Activated CD8-positive, alpha-beta memory T cell treated with anti-CD3 and anti-CD28 coated beads, Interleukin-2, amount 50 U/mL, for 24 hours (primary cell): ENCODE measurements around the gene TPK1.
A peak's percentile ranks its signal among the peaks of the same experiment; 100 is the strongest.
"Not testable (repeated sequence)": the region's sequence is repeated elsewhere in the genome, so short reads cannot be mapped to it uniquely, and the experiment has no call there.

Experiments used
- DNase-seq: peaks from one replicate; pipeline ENCODE4 v3.0.0-alpha.2; 2020; ENCODE audit errors: extremely low read depth

Gene TPK1

GRCh38 chr7:144474800-144475615 is 360.8 kb downstream of the TPK1 start:
- DNase-seq = no peak

- DNase-seq = no peak
Measured at GRCh38 chr7:144474363-144474762, 361.5 kb downstream of the TPK1 start.

GRCh38 chr7:144473908-144474307 is 361.9 kb downstream of the TPK1 start:
- DNase-seq = no peak

GRCh38 chr7:144470078-144470477 is 365.8 kb downstream of the TPK1 start:
- no peak for DNase-seq

DNA sequence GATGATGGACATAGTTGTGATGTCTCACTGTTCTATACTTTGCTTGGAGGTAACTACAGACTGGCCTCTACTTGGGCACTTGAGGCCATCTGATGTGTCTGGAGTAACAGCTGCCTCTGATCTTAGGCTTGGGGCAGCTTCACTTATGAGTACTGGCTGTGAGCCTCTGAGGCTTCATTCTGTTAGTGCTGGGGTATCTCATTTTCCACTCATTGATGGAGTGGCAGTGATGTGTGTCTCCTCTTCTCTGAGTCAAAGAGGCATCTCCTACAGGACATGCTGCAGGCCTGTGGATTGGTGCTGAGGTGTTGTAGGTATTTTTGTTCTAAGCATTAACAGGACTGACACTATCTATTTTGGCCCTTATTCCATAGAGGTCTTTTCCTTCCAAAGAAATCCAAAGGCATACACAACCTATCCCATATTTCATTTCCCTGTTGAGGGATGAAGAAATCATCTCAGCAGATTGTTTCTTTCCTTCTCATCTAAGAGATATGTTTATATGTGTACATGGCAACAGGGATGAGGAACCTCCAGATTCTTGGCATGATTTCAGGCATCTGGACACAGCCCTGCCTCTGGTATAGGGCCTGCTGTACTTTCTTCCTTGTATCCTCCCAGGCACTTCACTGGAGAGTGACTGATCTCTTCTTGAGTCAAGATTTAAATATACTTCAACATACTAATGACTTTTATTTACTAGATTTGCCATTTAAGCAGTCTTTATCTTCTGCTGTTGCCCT is 366.7 kb downstream of the TPK1 start:
- DNase-seq = no peak

GRCh38 chr7:144459635-144460034 is 376.2 kb downstream of the TPK1 start:
- no peak for DNase-seq

GRCh38 chr7:144455040-144455404 is 380.8 kb downstream of the TPK1 start:
- no peak for DNase-seq

DNA sequence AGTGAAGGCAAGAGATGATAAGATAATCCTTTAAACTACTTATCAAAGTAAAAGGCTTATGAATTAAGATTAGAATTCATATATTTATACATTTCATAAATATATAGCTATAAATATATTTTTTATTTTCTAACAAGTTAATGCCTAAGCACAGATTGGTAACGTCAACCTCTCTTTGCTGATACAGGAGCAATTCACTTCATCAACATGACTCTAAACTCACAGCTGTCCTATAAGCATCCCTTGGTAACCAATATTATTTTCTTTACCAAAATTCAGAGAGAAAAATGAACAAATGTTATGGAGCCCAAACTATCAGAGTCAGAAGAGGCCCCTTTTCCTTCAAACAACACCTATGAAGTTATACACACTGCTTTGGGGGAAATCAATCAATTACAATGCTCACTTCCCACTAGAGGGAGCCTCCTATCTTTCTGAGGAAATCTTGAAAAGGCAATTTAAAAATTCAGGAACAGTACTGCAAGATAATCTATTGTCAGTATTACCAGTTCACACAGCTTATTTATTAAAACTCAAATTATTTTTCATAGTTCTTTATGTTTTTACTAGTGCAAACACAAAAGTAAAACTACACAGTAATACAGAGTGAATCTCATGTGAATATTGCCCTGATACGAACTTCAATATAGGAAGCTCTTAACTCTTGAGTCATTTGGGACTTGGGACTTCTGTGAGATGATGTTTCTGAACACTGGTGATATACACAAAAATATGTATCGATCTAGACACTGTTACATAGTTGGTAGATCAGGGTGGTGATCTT is 381.4 kb downstream of the TPK1 start:
- no peak for DNase-seq

GRCh38 chr7:144452064-144452463 is 383.8 kb downstream of the TPK1 start:
- DNase-seq = no peak

DNA sequence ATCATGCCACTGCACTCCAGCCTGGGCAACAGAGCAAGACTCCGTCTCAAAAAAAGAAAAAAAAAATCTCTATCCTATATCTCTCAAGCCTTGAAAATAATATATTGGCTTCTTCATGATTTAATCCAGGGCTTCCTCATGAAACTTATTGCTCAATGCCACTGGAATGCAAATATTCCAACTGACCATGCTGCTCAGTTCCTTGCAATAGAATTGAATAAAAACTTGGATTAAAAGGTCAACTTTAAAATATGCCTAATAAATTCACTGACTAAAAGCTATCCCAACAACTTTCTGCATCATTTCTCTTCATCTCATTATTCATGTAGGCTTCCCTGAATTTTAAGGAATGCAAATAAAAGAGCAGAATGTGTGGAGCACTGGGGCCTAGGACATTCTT is 390.3 kb downstream of the TPK1 start:
- no peak for DNase-seq

DNA sequence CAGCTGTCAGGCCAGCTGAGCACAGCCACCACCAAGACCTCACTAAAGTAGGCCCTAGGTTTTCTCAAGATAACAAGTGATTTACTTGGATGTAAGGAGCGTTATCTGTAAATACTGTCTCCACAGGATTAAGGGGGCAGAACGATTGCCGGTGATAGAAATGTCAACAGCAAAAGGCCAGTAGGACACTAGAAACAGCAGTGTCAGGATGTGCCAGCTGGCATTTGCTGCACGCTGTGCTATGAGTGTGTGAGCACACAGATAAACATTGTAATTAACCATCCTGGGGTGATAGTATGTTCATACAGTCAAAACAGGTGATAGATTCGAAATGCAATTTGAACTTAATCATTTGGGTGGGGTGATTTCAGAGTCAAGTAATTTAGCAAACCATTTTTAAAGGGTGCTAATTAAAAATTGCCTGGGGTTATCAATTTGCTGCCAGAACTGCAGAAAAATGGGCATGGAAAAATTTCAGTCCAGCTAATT is 396.1 kb downstream of the TPK1 start:
- DNase-seq = no peak

DNA sequence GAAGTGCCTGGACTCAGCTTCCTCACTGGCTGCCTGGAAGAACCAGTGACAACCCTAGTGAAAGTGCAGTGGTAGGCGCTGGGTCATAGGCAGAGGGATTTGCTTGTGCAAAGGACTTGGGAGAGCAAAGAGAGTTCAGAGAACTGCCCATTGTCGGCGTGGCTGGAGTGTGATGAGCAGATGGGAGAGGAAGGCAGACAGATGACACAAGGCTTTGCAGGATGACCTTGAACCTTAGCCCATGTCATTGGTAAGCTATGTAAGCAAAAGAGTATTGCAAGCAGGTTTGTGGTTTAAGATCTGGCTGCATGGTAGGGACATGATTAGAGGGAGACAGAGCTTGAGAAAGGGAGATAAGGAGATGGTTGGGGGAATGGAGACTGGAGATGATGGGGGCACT is 397.1 kb downstream of the TPK1 start:
- no peak for DNase-seq

GRCh38 chr7:144437370-144438191 is 398.3 kb downstream of the TPK1 start:
- peak; percentile 14 for DNase-seq

- DNase-seq = no peak
Measured at GRCh38 chr7:144436500-144436899, 399.4 kb downstream of the TPK1 start.

- no peak for DNase-seq
Measured at GRCh38 chr7:144428431-144428830, 407.4 kb downstream of the TPK1 start.

DNA sequence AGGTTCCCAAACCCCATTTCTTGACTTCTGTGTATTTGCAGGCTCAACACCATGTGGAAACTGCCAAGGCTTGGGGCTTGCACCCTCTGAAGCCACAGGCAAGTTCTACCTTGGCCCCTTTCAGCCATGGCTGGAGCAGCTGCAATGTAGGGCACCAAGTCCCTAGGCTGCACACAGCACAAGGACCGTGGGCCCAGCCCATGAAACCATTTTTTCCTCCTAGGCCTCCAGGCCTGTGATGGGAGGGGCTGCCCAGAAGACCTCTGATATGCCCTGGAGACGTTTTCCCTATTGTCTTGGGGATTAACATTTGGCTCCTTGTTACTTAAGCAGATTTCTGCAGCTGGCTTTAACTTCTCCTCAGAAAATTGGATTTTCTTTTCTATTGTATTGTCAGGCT is 408.3 kb downstream of the TPK1 start:
- DNase-seq = not testable (repeated sequence)

GRCh38 chr7:144418931-144419330 is 416.9 kb downstream of the TPK1 start:
- not testable (repeated sequence) for DNase-seq

GRCh38 chr7:144416341-144416740 is 419.5 kb downstream of the TPK1 start:
- no peak for DNase-seq

- DNase-seq = no peak
Measured at GRCh38 chr7:144415858-144416257, 420.0 kb downstream of the TPK1 start.

GRCh38 chr7:144414815-144415214 is 421.0 kb downstream of the TPK1 start:
- no peak for DNase-seq

- DNase-seq = no peak
Measured at GRCh38 chr7:144410441-144410840, 425.4 kb downstream of the TPK1 start.
